Measurements from ENCODE around the gene TMEM132D.

DNA sequence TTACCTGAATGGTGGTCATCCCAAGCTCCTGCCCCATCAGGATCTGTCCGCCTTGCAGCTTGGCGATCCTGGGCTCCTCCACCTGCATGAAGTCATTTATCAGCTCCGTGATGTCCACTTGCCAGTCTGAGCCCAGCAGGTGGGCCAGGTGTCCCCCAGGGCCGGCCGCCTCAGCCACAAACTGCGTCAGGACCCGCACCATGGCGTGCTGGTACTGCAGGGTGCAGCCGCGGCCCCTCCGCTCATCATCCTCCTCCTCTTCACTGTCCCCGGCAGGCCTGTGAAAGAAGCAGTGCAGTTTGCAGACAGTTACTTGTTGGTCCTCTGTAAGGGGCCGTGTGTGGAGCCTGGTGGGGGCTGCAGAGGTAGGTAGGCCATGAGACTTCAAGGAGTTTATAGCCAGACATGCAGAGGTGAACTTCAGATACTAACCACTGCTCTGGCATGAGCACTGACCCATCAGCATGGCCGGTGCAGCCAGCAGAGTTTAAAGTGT lies 822.0 kb downstream of the TMEM132D start:
- TF ChIP-seq GATA2 (IDR thresholded peaks at IDR 0.05; ENCODE audit: low read depth, low read length) (no peak), GATA3 (IDR thresholded peaks at IDR 0.05; ENCODE audit: low read depth, low read length) (no peak)
